ENCODE measurements around the gene ANKRD9. TPM values are rescaled to one million over a fixed set of nuclear protein-coding genes. Genes with fewer than 3 reads are reported as not detected.
A peak's percentile ranks its signal among the peaks of the same experiment; 100 is the strongest.

ANKRD9 gene
- total and polyA plus RNA-seq, 2 of the 13 experiments (the other 11 are each of a cell fraction or from before 2014, with no cell fraction given) = 10.0 to 15.0 TPM

GRCh38 chr14:102514987-102515733 is 5.6 kb upstream of the ANKRD9 start:
- Histone ChIP-seq H3K4me2 (ENCODE audit: low read depth, low read length) (no peak overlapping the region), H3K4me3 (replicated peaks in 1 of 3; ENCODE audit: insufficient read depth in 1 of 3, low read depth in 2 of 3, low read length in 3 of 3) (no peak overlapping the region), H3K27me3 (ENCODE audit: control insufficient read depth in 1 of 2, insufficient read depth in 2 of 2, low read length in 2 of 2) (no peaks in the 10 kb centered on the region), H4K20me1 (ENCODE audit: insufficient read depth, low read length) (no peaks in the 10 kb centered on the region), H3K9me3 (ENCODE audit: low read length) (no peaks in the 10 kb centered on the region), H3K36me3 (replicated peaks in 1 of 2; ENCODE audit: control insufficient read depth in 1 of 2, insufficient read depth in 2 of 2, low read length in 2 of 2) (no peaks in the 10 kb centered on the region), H3K9ac (ENCODE audit: insufficient read depth, low read depth, low read length) (no peak overlapping the region), H3K79me2 (ENCODE audit: insufficient read depth, low read length) (no peaks in the 10 kb centered on the region), H3K4me1 (ENCODE audit: insufficient read depth, low read length) (peaks cover 65% of the 10 kb centered on the region), H3K27ac (ENCODE audit: extremely low read length, insufficient read depth, low read length) (no peak overlapping the region), H2AFZ (ENCODE audit: low read length) (no peak overlapping the region)
- 55% methylated on average over 9 of the region's 12 CpGs for WGBS (ENCODE audit: low lambda C conversion rate)
- intact Hi-C loops (cut with micrococcal nuclease; ENCODE audit: unreplicated experiment) (loop anchor here (5.0 kb wide), 1 partner anchor 198 kb away; the partner anchor contains the start of gene ZNF839), in situ Hi-C loops (cut with HindIII; ENCODE audit: extremely low pct_ligation_motif_present, low pct_unique_long_range_greater_than_20kb) (loop anchor here (5.0 kb wide), 1 partner anchor 78 kb away; no protein-coding TSS in a partner anchor)
- CTCF ChIA-PET (ENCODE audit: low intra/inter-chr PET ratio, low total read pairs) = interaction anchor here (3.8 kb wide), 1 partner anchor 78 kb away, joined by 59 read pairs; no protein-coding TSS in a partner anchor
- BruUV-seq (replicated peaks) = no TSS peak
- TF ChIP-seq NFKB2 (CRISPR knock-in tag; IDR thresholded peaks at IDR 0.05; ENCODE audit: borderline replicate concordance) (no peak), RBAK (CRISPR knock-in tag; IDR thresholded peaks at IDR 0.05) (no peak), ARID2 (CRISPR knock-in tag; IDR thresholded peaks at IDR 0.05; ENCODE audit: borderline replicate concordance) (no peak), GATAD1 (CRISPR knock-in tag; IDR thresholded peaks at IDR 0.05) (no peak), ZFP90 (CRISPR knock-in tag; IDR thresholded peaks at IDR 0.05; ENCODE audit: borderline replicate concordance) (no peak), ZC3H4 (CRISPR knock-in tag; IDR thresholded peaks at IDR 0.05; ENCODE audit: borderline replicate concordance) (no peak), ZNF121 (CRISPR knock-in tag; IDR thresholded peaks at IDR 0.05) (peak; percentile 81)
- TF ChIP-seq, protein P1, sequence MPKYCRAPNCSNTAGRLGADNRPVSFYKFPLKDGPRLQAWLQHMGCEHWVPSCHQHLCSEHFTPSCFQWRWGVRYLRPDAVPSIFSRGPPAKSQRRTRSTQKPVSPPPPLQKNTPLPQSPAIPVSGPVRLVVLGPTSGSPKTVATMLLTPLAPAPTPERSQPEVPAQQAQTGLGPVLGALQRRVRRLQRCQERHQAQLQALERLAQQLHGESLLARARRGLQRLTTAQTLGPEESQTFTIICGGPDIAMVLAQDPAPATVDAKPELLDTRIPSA (CRISPR knock-in tag; IDR thresholded peaks at IDR 0.05; ENCODE audit: borderline replicate concordance) = no peak
- TF ChIP-seq, protein P2, sequence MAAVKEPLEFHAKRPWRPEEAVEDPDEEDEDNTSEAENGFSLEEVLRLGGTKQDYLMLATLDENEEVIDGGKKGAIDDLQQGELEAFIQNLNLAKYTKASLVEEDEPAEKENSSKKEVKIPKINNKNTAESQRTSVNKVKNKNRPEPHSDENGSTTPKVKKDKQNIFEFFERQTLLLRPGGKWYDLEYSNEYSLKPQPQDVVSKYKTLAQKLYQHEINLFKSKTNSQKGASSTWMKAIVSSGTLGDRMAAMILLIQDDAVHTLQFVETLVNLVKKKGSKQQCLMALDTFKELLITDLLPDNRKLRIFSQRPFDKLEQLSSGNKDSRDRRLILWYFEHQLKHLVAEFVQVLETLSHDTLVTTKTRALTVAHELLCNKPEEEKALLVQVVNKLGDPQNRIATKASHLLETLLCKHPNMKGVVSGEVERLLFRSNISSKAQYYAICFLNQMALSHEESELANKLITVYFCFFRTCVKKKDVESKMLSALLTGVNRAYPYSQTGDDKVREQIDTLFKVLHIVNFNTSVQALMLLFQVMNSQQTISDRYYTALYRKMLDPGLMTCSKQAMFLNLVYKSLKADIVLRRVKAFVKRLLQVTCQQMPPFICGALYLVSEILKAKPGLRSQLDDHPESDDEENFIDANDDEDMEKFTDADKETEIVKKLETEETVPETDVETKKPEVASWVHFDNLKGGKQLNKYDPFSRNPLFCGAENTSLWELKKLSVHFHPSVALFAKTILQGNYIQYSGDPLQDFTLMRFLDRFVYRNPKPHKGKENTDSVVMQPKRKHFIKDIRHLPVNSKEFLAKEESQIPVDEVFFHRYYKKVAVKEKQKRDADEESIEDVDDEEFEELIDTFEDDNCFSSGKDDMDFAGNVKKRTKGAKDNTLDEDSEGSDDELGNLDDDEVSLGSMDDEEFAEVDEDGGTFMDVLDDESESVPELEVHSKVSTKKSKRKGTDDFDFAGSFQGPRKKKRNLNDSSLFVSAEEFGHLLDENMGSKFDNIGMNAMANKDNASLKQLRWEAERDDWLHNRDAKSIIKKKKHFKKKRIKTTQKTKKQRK (IDR thresholded peaks at IDR 0.05; ENCODE audit: low read length) = no peak
- TF ChIP-seq, protein P3, sequence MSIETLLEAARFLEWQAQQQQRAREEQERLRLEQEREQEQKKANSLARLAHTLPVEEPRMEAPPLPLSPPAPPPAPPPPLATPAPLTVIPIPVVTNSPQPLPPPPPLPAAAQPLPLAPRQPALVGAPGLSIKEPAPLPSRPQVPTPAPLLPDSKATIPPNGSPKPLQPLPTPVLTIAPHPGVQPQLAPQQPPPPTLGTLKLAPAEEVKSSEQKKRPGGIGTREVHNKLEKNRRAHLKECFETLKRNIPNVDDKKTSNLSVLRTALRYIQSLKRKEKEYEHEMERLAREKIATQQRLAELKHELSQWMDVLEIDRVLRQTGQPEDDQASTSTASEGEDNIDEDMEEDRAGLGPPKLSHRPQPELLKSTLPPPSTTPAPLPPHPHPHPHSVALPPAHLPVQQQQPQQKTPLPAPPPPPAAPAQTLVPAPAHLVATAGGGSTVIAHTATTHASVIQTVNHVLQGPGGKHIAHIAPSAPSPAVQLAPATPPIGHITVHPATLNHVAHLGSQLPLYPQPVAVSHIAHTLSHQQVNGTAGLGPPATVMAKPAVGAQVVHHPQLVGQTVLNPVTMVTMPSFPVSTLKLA (IDR thresholded peaks at IDR 0.05) = peak; percentile 50
- FAIRE-seq (no peak), DNase-seq (ENCODE audit: low spot score) (no peak), ATAC-seq (no peak)
- POLR2A ChIA-PET = interaction anchor here (0.7 to 1.5 kb wide), 3 partner anchors 26 to 77 kb away, joined by 3 to 4 read pairs (median 4); no protein-coding TSS in a partner anchor
